ENCODE data around the gene TDRD7. TPM values are rescaled to one million over a fixed set of nuclear protein-coding genes. Genes with fewer than 3 reads are reported as not detected.

The TDRD7 gene
- total RNA-seq, 1 experiment from 2014 or later = 3.6 TPM

DNA sequence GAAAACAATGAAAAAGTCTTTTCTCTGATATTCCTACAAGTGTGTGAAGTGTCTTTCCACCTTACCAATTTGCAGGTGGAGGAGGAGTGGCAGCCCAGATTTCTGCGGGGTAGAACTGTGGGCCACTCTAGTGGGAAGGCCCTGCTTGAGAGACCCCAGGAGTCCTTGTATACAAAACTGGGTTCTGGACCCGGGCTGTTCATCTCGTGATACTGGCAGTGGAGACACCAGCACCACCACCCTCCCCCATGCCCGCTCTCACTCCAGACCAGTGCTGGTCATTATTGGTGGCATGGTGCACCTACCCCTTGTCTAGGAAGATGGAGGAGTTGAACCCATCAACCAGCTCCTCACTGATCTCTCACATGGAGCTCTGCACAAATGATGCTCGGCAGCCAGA, 16.2 kb upstream of the TDRD7 start:
- intact Hi-C loops (cut with micrococcal nuclease; ENCODE audit: unreplicated experiment) = no loop called here

DNA sequence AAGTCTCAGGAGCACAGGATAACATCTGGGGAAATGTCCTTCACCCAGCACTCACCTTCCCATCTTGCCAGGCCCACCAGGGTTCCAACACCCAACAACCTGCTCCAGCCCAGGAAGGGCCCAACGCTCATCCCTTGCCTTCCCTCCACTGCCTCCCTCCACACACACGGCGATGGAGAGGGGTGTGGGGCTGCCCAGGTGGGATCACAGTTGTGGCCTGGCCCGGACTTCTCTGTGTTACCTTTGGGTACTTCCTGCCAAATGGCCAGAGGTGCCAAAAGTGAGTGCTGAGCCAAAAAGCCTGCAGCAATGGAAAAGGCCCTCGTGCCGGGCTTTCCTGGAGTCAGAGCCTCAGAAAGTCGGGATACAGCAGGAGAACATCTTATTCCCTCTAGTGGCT, 15.6 kb upstream of the TDRD7 start:
- ChIA-PET POLR2A (ENCODE audit: low non-redundant PET) (no interaction called here), CTCF (no interaction called here)

More for the DNA sequence above, 16.2 kb upstream of the TDRD7 start:
- H3K4me1 ChIP-seq (ENCODE audit: insufficient read depth, low read length, poor library complexity, severe bottlenecking) = no peaks in the 10 kb centered on the region
- no peaks in the 10 kb centered on the region for H3K27me3 ChIP-seq (replicated peaks; ENCODE audit: insufficient read depth, low read depth, low read length, poor library complexity)
- TF ChIP-seq, protein P1, sequence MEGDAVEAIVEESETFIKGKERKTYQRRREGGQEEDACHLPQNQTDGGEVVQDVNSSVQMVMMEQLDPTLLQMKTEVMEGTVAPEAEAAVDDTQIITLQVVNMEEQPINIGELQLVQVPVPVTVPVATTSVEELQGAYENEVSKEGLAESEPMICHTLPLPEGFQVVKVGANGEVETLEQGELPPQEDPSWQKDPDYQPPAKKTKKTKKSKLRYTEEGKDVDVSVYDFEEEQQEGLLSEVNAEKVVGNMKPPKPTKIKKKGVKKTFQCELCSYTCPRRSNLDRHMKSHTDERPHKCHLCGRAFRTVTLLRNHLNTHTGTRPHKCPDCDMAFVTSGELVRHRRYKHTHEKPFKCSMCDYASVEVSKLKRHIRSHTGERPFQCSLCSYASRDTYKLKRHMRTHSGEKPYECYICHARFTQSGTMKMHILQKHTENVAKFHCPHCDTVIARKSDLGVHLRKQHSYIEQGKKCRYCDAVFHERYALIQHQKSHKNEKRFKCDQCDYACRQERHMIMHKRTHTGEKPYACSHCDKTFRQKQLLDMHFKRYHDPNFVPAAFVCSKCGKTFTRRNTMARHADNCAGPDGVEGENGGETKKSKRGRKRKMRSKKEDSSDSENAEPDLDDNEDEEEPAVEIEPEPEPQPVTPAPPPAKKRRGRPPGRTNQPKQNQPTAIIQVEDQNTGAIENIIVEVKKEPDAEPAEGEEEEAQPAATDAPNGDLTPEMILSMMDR (conservative IDR thresholded peaks at IDR 0.05; ENCODE audit: low read depth, low read length) = no peak
- TF ChIP-seq EZH2 (IDR thresholded peaks at IDR 0.05; ENCODE audit: borderline replicate concordance, low read depth, low read length, poor library complexity, severe bottlenecking) = no peak
- DNase-seq (ENCODE audit: low spot score) = no peak
- no peaks in the 10 kb centered on the region for H3K9me3 ChIP-seq (ENCODE audit: low read depth, low read length, poor library complexity, severe bottlenecking)
- POLR2A ChIA-PET (ENCODE audit: low non-redundant PET) = no interaction called here
- CTCF ChIA-PET = no interaction called here
- H3K4me3 ChIP-seq (ENCODE audit: low read depth, low read length, poor library complexity, severe bottlenecking) = no peak overlapping the region
- H3K36me3 ChIP-seq (ENCODE audit: insufficient read depth, low read length, poor library complexity, severe bottlenecking) = no peaks in the 10 kb centered on the region
- H3K27ac ChIP-seq (ENCODE audit: low read depth, low read length, poor library complexity, severe bottlenecking) = no peak overlapping the region
- no TSS peak for BruUV-seq (replicated peaks)

DNA sequence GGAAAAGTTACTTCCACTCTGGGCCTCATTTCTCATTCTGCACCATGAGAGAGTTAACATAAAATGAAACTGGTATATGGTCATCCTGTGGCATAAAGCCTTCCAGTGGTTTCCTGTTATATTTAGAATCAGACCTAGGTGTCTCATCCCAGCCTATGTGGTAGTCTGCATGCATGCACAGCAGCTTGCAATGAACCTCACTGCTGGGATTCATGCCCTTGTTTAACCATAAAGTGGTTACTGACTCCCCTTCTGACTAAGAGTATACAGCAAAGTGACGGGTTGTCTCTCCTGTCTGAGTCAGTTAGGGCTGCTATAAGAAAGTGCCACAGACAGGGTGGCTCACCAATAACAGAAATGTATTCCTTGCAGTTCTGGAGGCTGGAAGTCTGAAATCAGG, 14.7 kb upstream of the TDRD7 start:
- H3K27me3 ChIP-seq (replicated peaks; ENCODE audit: insufficient read depth, low read depth, low read length, poor library complexity) = no peaks in the 10 kb centered on the region
- intact Hi-C loops (cut with micrococcal nuclease; ENCODE audit: unreplicated experiment) = no loop called here
- H3K4me1 ChIP-seq (ENCODE audit: insufficient read depth, low read length, poor library complexity, severe bottlenecking) = no peaks in the 10 kb centered on the region
- H3K36me3 ChIP-seq (ENCODE audit: insufficient read depth, low read length, poor library complexity, severe bottlenecking) = no peaks in the 10 kb centered on the region
- no TSS peak for BruUV-seq (replicated peaks)
- ChIA-PET POLR2A (ENCODE audit: low non-redundant PET) (no interaction called here), CTCF (interaction anchor here (0.5 to 1.1 kb wide), 2 partner anchors 104 to 540 kb away, joined by 3 to 4 read pairs; partner anchors contain the start of gene TMOD1)
- no peak for TF ChIP-seq EZH2 (IDR thresholded peaks at IDR 0.05; ENCODE audit: borderline replicate concordance, low read depth, low read length, poor library complexity, severe bottlenecking)
- TF ChIP-seq, protein P1 (conservative IDR thresholded peaks at IDR 0.05; ENCODE audit: low read depth, low read length) = no peak
- no peak overlapping the region for H3K4me3 ChIP-seq (ENCODE audit: low read depth, low read length, poor library complexity, severe bottlenecking)
- H3K27ac ChIP-seq (ENCODE audit: low read depth, low read length, poor library complexity, severe bottlenecking) = no peak overlapping the region
- DNase-seq (ENCODE audit: low spot score) = no peak
- H3K9me3 ChIP-seq (ENCODE audit: low read depth, low read length, poor library complexity, severe bottlenecking) = no peaks in the 10 kb centered on the region

More for the DNA sequence above, 15.6 kb upstream of the TDRD7 start:
- intact Hi-C loops (cut with micrococcal nuclease; ENCODE audit: unreplicated experiment) = no loop called here
- no peak overlapping the region for H3K4me3 ChIP-seq (ENCODE audit: low read depth, low read length, poor library complexity, severe bottlenecking)
- H3K36me3 ChIP-seq (ENCODE audit: insufficient read depth, low read length, poor library complexity, severe bottlenecking) = no peaks in the 10 kb centered on the region
- BruUV-seq (replicated peaks) = no TSS peak
- no peak for DNase-seq (ENCODE audit: low spot score)
- no peaks in the 10 kb centered on the region for H3K9me3 ChIP-seq (ENCODE audit: low read depth, low read length, poor library complexity, severe bottlenecking)
- no peaks in the 10 kb centered on the region for H3K4me1 ChIP-seq (ENCODE audit: insufficient read depth, low read length, poor library complexity, severe bottlenecking)
- no peaks in the 10 kb centered on the region for H3K27me3 ChIP-seq (replicated peaks; ENCODE audit: insufficient read depth, low read depth, low read length, poor library complexity)
- no peak overlapping the region for H3K27ac ChIP-seq (ENCODE audit: low read depth, low read length, poor library complexity, severe bottlenecking)
- TF ChIP-seq EZH2 (IDR thresholded peaks at IDR 0.05; ENCODE audit: borderline replicate concordance, low read depth, low read length, poor library complexity, severe bottlenecking) = no peak
- TF ChIP-seq, protein P1 (conservative IDR thresholded peaks at IDR 0.05; ENCODE audit: low read depth, low read length) = no peak

Data from A673 (cell line).